NCI-H2171 (cell line): ENCODE data around the gene PKNOX2.

Source experiments
- DNase-seq: peaks from one replicate; lab custom pipeline; 2025; lab: John Stamatoyannopoulos, UW

The PKNOX2 gene

DNA sequence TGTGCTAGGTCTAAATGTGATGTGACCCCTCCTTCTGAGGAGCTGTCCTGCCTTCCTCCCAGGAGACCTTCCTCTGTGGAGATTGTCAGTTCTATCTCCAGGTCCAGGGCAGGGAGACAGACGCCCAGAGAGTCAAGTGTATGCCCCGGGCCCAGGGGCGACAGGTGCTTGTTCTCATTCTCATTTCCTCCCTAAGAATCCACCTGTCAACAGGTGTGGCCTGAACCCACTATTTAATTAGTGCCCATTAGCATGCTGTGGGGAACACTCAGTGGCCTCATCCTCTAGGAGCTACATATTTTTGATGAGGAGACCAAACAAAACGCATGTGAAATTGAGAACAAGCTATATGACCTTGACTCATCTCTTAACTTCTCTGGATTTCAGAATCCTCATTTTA lies 9.5 kb downstream of the PKNOX2 start:
- no peak for DNase-seq

DNA sequence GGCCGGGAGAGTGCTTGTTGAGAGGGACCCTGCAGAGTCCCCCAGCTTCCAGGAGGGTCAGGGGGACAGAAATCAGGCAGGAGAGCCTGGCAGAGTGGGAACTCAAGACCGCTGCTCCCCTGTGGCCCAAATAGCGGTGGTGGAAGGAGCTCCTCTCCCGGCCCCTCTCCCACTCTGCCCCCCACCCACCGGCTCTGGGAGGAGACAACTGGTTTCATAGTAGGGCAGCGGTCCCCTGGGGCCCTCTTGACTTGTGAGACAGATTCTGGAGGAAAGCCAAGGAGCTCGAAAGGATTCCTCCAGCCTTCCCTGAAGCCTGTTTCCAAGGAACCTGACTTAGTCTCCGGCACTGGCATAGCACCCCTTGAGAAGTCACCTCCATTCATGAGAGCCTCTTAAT lies 10.1 kb downstream of the PKNOX2 start:
- no peak for DNase-seq

DNA sequence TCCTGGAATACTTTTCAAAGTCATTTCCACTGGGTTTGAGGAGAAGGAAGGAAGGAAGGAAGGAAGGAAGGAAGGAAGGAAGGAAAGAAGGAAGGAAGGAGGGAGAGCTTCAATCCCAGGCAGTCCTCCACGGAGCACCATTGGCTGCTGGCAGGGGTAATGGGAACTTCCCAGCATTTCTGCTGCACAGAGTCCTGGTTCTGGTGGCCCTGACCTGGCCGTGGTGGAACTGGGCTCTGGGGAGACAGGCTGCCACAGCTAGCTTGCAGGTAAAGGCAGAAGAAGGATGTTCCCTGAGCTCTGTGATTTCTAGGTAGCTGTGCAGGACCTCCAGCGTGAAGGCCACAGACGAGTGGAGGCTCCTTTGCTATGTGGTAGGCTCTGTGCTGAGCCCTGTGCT lies 10.6 kb downstream of the PKNOX2 start:
- no peak for DNase-seq

DNA sequence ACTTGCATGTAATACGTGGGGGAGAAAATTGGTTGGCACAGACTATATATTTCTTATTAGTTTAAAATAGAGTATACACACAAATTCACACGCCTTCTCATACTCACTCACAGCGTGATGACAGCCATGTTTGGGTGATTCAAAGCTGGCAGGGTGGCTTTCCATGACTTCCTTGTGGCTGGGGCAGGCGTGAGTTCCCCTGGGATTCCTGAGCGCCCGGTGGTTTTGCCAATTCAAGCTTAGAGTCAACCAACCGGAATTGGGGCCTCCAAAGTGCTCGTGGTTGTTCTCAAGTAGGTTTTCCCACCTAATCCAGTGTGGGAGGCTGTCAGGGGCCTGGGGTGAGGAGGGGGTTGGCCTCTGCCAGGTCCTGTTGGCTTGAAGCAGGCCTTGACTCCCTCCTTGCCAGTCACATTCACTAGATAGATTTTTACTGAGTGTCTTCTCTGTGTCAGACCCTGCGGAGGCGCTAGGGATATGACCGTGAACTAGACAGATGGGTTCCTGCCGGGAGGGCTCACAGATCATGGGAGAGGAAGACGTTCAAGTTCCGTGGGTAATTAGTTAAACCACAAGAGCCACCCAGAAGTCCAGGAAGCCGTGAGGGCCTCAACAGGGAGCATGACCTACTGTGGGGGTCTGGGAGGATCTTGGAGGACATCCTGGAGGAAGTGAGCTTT lies 11.5 kb downstream of the PKNOX2 start:
- no peak for DNase-seq

DNA sequence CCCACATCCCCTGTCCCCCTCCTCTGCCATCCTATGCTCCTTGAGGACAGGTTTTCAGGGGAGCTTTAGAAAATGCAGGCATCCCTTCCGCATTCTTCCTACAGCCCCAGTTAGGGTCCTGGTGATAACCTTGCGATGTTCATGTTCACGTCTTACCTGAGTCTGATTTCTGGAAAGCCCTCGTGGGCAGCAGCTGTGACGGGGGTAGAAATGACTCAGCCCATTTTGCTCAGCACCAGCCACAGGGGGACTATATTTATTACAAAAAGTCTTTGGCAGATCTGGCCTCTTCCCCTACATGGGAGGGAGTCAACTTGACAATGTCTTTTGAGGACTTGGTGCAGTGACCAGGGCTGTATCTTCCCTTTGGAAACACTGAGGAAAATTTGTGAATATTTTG lies 12.3 kb downstream of the PKNOX2 start:
- no peak for DNase-seq

DNA sequence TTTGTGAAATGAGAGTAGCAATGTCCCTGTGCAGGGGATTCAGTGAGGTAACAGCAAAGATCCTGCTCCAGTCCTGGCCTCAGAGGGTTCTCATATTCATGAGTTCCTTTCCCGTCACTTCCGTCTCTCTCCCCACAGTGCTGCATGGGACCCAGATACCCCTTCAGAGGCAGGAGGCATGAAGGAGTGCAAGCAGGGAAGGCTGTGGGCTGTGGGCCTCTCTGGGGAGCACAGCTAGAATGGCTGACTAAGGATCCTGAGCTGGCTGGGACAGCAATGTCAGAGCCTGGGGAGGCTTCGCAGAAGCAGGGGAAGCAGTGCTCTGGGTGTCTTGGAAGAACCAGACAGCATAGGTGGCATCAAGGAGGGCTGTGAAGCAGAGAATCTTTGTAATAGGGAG lies 13.0 kb downstream of the PKNOX2 start:
- no peak for DNase-seq

DNA sequence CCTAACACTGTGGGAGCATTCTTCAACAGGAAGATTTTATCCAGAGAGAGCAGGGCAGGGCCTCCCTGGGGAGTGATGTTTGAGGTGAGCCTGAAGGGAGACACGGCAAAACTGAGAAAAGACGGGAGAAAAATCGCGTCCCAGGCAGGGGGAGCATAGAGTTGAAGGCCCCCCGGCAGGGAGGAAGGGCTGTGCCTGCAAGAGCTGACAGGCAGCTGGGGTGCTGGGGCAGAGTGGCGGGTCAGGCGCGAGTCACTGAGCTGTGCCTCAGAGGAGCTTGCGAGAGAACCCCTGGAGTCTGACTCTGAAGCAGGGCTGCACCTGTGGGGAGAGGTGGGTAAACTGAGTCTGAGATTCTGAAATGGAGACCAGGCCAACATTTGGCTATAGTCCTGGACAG lies 14.8 kb downstream of the PKNOX2 start:
- no peak for DNase-seq

DNA sequence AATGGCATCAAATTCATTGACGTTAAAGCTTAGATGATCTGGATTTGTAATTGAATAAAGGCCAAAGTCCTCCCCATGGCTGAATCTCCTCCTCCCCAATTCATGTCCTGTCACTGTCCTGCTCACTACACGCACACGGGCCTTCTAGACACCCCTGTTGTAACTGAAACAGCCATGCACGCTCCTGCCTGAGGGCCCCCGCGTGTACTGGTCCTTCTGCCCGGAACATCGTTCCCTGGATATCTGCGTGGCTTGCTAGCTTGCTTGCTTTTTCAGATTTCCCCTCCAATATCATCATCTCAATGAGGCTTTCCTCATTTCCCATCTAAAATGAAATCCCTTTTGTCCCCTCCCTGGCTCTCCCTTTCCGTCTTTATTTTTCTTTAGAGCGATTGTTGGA lies 15.3 kb downstream of the PKNOX2 start:
- no peak for DNase-seq

DNA sequence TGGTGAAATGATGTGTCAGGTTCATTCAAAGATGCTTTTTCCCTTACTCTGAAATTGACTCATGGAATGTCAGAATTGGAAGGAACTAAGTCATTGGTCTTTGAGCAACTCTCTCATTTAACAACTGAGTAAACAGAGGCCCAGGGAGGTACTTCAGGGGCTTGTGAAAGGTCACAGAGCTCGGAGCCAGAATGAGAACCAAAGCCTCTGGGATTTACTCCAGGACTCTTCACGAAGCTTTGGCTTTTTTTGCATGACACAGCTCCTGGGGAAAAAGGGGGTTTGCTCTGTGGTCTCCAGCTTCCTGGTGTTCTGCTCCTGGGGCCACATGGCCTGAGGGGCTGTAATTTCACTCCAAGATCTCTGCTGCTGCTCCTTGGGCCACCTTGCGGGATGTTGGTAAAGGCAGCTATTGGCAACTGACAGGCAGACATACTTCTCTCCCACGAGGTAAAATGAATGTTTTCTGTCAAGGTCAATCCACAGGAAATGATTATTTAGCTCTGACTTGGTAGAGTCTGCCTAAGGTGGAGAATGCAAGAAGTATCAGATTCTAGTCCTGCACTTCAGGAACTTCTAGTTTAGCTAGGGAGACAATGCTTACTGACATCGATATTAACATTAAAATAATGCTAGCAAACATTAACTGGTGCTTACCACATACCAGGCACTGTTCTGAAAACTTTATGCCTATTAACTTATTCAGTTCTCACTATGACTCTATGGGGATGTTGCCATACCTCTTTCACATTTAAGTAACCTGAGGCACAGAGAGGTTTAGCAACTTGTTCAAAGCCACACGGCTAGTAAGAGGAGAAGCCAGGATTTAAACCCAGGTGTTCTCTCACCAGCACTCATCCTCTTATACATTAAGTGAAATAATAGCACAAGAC lies 16.1 kb downstream of the PKNOX2 start:
- DNase-seq, result no peak

DNA sequence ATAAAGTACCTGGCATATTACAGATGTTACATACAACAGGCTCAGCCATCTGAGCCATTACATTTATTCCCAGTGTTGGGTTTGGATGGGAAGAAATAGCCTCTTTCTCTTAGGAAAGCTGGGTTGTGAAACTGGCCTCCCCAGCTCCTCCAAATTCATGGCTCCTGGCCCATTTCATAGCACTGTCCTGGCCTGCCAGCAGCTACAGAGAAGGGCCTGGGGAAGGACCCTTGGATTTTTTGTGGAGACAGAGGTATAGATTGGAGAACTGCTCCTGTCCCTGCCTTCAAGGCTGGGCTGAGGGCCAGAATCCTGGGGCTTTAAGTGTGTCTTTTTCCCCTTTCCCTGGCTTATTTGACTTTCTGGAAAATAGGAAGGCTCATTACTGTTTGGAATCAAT lies 18.0 kb downstream of the PKNOX2 start:
- DNase-seq, result no peak

DNA sequence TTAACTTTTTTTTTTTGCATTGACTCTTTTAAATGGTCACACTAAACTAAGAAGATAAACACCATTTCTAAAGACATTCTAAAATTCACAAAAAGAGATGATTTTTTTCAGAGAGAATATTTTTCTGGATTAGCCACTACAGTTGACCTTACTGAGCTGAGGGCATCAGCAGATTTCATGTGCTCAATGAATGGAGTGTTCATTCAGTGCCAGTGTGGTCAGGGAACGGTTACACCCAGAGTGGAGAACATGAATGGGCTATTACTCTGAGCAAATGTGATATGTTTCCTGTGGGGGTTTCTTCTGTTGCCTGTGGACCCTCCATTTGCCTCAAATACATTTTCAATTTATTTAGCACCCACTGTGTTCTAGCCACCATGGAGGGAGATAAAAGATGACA lies 19.1 kb downstream of the PKNOX2 start:
- no peak for DNase-seq

DNA sequence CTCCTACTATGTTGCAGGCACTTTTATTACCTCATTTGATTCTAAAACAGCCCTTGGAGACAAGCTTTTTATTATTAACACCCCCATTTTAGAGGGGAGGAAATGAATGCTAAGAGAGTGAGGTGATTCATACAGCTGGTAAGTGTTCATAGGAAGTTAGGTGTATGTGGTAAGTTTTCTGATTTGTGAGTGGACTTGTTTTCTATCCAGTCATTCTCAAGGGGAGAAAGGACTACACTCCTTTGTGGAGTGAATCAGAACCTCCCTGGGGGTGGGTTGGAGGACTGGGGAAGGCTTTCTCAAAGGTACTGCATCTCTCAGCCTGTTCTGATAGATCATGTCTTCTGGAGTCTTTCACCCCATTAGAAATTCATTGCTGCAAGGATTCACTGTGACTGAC lies 23.5 kb downstream of the PKNOX2 start:
- no peak for DNase-seq

DNA sequence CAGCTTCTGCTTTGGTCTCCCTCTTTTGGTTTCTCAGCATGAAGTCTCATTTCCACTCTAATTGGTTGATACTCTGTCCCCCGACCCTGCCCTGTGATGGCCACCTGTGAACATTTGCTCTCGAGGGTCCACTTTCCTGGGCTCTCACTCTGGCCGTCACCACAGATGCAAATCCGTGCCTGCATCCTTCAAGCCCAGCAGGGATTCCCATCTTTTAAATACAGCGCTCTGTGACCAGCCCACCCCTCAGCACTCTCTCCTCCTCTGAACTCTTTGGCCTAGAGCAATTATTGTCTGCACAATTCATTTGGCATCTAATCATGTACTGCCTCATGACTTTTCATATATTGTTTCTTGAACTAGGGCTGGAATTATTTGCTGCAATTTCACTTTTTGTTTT lies 26.0 kb downstream of the PKNOX2 start:
- DNase-seq, result no peak

DNA sequence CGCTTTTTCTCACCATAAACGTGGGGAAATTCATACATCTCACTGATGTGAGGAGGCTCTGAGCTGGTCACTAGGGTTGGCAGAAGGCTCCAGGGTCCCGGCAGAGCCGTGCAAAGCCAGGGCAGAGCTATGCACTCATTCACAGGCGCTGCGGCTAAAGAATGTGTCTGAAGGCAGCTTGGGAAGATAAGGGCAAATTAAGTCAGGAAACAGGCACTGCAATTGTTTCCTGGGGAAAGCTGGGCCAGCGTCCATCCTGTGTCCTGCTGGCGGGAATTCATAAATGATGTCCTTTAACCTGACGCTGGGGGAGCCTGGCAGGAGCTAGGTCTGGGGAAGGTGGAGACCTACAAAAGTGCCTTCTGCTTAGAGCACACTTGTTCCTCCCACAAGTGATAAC lies 27.6 kb downstream of the PKNOX2 start:
- DNase-seq, result no peak

DNA sequence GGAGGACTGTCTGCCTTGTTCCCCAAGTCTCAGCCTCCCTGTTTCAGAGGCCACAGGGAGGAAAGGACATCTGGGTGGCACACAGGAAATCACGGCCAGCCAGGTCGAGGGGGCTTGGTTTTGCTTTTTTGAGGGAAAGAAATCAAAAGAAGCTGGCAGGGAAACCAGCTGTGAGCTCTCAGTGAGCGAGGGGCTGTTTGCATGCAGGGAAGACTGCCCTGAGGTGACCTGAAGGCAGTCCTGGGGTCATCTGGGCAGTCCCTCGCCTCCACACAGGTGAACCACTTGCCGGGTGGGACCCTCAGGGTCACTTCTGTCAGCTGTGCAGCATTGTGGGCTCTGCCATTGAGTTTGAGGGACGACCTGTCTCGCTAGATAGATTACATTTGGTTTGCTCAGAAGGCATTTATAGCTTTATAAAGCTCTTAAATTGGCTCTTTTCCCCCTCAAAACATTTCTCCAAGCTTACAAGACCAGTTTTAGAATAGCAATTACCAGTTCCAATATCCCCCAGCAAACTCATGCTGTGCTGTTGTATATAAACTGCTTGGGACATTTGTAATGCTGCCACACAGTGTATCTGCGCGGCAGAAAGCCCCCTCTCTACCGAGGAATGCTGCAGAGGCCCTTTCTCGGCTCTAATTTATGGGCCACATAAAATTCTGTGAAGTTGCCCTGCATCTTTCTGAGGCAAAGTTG lies 28.3 kb downstream of the PKNOX2 start:
- DNase-seq, result no peak

DNA sequence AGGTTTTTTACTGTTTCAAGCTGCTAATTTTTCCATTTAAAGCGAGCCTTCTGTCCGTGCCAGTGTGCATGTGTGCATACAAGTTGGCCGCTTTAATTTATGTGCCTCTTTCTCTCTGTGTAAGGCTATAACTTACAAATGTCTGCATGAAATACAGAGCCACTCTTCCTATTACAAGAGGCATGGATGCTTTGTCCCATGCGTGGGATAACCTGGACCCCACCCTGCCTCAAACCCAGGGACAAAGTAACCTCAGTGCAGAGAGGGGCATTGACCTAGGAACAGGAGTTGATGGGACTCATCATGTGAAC lies 28.8 kb downstream of the PKNOX2 start:
- DNase-seq, result no peak

DNA sequence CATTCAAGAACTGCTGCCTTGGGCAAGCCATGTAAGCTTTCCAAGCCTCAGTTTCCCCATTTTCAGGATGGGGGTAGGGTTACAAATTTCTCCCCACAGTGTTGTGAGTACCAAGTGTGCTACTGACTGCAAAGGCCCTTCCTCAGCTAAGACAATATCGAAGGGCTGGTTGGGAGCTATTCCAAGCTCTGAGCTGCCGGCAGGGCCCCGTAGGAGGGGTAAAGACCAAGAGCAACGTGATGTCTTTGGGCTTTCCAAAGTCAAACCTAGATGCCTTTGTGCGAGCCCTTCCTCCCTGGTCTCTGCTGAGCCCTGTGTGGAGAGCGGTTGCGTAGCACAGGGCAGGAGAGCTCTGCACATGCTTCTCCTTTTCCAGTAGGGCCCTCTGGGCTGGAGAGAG lies 29.3 kb downstream of the PKNOX2 start:
- DNase-seq, result no peak

DNA sequence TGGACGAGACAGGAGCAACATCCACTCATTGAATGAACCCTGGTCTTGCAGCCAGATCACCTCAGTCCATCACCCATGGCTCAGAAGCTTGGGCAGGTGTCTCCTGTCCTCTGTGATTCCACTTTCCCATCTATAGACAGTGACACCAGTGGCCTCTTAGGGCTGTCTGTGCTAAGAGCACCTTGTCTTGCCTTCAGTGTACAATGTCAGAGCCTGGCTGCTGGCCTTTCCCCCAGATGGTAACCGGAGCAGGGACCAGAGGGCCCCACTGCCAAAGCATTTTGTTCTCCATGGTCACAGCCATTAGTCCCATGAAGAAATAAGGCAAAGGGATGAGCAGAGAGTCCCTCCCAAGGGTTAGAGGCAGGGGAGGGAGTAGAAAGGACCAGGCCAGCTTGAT lies 35.4 kb downstream of the PKNOX2 start:
- DNase-seq, result no peak

DNA sequence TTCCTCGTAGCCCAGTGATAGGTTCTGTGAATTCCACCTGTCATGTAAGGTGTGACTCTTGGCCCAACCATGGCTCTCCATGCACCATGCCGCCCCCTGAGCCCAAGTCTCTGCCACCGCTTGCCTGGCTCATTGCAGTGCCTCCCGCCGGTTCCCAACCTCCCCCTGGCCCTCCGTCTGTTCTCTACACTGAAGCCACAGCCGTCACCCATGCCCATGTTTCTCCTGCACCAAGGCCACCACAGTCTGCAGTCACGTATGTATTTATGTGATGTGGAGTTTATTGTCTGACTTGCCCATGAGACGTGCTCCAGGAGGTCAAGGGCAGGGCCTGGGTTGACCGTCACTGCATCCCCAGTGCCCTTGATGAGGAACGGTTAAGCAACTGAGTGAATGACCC lies 35.9 kb downstream of the PKNOX2 start:
- no peak for DNase-seq

DNA sequence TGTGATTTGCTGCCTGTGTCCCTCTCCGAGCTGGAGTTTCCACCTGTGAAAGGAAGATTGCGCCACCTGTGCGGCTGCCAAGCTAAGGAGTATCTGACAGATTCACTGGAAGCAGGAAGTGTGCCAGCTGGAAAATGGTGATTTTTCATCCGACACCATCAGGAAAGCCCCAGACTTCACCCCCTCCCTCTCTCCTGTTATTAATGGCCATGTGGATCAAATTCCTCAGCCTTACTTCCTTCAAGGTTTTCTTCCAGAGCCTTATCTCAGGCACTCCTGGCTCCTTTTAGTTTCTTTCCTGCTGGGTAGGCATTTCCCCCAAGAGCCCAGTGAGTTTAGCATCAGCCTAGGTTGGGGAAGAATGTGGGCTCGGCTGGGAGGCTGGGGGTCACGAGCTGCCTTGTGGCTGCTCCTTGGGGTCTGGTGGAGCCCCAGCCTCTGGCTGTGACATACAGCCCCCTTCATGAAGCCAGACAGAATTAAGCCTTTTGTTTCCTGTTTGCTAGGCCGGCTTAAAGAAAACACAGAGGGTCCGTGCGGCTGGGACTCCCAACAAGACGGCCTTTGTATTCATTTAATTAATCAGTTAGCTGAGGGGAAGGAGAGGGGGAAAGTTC lies 37.1 kb downstream of the PKNOX2 start:
- DNase-seq, result peak; percentile 39

DNA sequence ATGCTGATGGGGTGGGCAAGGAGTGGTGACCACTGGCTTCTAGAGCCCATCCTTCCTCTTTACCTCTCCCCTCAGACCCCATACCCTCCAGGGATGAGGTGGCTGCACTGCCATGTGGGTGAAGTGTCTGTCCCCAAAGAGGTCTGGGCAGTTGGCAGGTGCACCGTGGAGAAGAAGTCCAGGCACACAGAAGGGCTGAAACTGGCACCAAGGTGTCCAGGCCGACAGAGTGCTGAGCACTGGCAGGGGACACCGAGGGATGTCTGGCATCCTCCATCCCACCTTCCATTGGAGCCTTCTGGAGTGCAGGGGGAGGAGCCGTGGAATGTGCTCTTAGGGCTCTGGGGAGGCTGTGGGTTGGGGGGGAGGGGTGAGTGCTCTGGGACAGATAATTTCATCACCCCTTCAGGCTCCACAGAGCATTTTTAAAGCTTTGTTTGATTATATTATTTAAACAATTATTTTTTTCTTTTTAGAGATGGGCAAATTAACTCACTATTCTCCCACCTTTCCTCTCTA lies 37.9 kb downstream of the PKNOX2 start:
- no peak for DNase-seq

DNA sequence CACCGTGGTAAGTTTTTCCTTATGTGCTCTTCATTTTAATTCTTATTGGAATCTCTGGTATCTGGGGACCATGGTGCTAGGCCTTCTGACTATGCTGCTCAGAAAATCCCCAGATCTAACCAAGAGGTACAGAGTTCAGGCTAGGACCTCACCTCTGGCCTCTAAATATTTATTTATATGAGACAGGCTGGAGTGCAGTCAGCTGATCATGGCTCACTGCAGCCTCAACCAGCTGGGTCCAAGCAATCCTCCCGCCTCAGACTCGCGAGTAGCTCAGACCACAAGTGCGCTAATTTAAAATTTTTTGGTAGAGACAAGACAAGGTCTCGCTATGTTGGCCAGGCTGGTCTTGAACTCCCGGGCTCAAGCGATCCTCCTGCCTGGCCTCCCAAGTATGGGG lies 38.4 kb downstream of the PKNOX2 start:
- DNase-seq, result no peak
